Measurements from ENCODE around the gene MEN1. TPM values are rescaled to one million over a fixed set of nuclear protein-coding genes. Genes with fewer than 3 reads are reported as not detected.

MEN1 gene
- total RNA-seq, 2 experiments from 2014 or later = 16.4 to 17.7 TPM

DNA sequence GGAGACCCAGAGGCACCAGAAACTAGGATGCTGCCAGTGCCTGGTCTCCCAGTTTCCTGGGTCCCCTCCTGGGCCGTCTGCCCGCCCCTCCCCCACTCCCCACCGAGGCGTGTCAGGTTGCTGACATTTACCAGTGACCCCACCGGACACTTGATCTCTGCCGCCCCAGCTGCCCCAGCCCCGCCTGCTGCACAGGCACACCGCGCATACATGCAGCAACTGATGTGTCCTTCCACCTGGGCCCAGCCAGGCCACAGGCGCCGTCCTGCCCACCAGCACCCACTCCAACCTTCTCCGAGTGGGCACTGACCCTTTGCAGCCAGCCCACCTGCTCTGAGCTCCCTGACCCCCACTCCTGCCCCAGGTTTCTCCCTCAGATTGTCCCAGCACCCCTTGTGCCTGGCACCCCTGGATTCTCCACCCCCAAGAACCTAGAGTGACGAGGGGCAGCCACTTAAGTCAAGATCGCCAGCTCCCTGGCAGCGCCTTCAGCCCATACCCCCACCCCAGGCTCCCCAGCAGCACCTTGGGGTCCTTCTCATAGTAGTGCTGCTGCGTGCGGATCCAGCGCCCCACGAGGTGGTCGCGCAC lies 51.1 kb downstream of the MEN1 start:
- Histone ChIP-seq H3K36me3 (ENCODE audit: insufficient read depth, low read length) (peaks cover 40% of the 10 kb centered on the region), H3K4me3 (ENCODE audit: low read length) (no peak overlapping the region), H3K27ac (ENCODE audit: low read depth in 1 of 2, low read length in 2 of 2) (no peak overlapping the region), H3K4me1 (ENCODE audit: insufficient read depth, low read length) (peaks cover 79% of the 10 kb centered on the region), H3K9me3 (ENCODE audit: control insufficient read depth in 1 of 2, insufficient read depth in 1 of 2, low read length in 2 of 2) (no peaks in the 10 kb centered on the region), H3K27me3 (ENCODE audit: control insufficient read depth in 1 of 2, insufficient read depth in 2 of 2, low read length in 2 of 2) (no peaks in the 10 kb centered on the region)
- Mint-ChIP-seq H3K4me3 (peak overlapping the region; percentile 15), H3K4me1 (ENCODE audit: low read depth) (peaks cover 51% of the 10 kb centered on the region), H3K27me3 (no peaks in the 10 kb centered on the region), H3K36me3 (ENCODE audit: low read depth) (peaks cover 34% of the 10 kb centered on the region), H3K27ac (peak overlapping the region; percentile 85), H3K9me3 (no peaks in the 10 kb centered on the region)
- CTCF ChIA-PET = interaction anchor here (5.9 kb wide), 1 partner anchor 15 kb away, joined by 45 read pairs; the partner anchor contains the start of gene RASGRP2
- POLR2A ChIA-PET = interaction anchor here (1.0 to 15.0 kb wide), 4 partner anchors 13 to 25 kb away, joined by 3 to 634 read pairs (median 184); partner anchors contain the start of genes RASGRP2 and SF1
- peak in 1 of 14 experiments; percentile 39 for DNase-seq
- no peak for ATAC-seq (ENCODE audit: poor library complexity)
- TF ChIP-seq, protein P1, sequence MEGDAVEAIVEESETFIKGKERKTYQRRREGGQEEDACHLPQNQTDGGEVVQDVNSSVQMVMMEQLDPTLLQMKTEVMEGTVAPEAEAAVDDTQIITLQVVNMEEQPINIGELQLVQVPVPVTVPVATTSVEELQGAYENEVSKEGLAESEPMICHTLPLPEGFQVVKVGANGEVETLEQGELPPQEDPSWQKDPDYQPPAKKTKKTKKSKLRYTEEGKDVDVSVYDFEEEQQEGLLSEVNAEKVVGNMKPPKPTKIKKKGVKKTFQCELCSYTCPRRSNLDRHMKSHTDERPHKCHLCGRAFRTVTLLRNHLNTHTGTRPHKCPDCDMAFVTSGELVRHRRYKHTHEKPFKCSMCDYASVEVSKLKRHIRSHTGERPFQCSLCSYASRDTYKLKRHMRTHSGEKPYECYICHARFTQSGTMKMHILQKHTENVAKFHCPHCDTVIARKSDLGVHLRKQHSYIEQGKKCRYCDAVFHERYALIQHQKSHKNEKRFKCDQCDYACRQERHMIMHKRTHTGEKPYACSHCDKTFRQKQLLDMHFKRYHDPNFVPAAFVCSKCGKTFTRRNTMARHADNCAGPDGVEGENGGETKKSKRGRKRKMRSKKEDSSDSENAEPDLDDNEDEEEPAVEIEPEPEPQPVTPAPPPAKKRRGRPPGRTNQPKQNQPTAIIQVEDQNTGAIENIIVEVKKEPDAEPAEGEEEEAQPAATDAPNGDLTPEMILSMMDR (IDR thresholded peaks at IDR 0.05) = no peak
- intact Hi-C loops (cut with DNase I, micrococcal nuclease) = no loop called here

DNA sequence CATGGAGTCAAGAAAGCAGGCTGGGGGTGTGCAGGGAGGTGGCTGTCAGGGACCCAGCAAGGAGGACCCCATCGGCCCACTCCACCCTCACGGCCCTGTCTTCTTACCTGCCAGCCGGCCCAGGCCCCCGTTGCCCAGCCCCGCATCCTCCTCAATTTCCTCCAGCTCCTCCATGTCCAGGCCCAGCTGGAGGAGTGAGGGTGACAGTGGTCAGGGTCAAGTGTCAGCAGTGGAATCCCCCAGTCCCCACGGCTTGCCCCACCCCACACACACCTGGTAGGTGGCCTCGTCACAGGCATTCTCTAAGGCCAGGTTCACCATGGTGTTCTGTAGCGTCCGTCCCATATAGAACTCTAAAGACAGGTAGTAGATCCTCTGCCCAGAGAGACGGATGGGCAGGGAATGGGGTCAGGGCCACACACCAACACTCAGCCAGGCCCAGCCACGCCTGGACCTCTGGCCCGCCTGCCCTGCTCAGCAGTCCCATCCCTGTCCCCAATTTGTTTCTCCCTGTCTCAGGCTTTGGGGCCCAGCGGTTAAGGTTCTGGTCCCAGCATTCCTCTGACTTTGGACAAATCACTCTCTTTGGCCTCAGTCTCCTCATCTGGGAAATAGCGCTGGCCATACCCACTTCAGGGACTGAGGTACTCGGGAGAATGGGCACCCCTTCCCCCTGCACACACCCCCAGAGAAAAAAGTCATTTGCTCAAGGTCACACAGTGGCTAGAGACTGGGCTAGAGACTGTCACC lies 51.8 kb downstream of the MEN1 start:
- H3K4me1 ChIP-seq (ENCODE audit: insufficient read depth, low read length) = peaks cover 72% of the 10 kb centered on the region
- peaks cover 30% of the 10 kb centered on the region for H3K36me3 Mint-ChIP-seq (ENCODE audit: low read depth)
- POLR2A ChIA-PET = interaction anchor here (1.3 to 15.0 kb wide), 3 partner anchors 12 to 20 kb away, joined by 3 to 634 read pairs (median 363); partner anchors contain the start of genes RASGRP2 and SF1
- TF ChIP-seq, protein P1 (IDR thresholded peaks at IDR 0.05) = no peak
- H3K9me3 ChIP-seq (ENCODE audit: control insufficient read depth in 1 of 2, insufficient read depth in 1 of 2, low read length in 2 of 2) = no peaks in the 10 kb centered on the region
- H3K4me1 Mint-ChIP-seq (ENCODE audit: low read depth) = peaks cover 44% of the 10 kb centered on the region
- no peaks in the 10 kb centered on the region for H3K27me3 ChIP-seq (ENCODE audit: control insufficient read depth in 1 of 2, insufficient read depth in 2 of 2, low read length in 2 of 2)
- no peak overlapping the region for H3K27ac ChIP-seq (ENCODE audit: low read depth in 1 of 2, low read length in 2 of 2)
- CTCF ChIA-PET = interaction anchor here (5.9 kb wide), 1 partner anchor 15 kb away, joined by 45 read pairs; the partner anchor contains the start of gene RASGRP2
- no peaks in the 10 kb centered on the region for H3K27me3 Mint-ChIP-seq
- no peak overlapping the region for H3K4me3 ChIP-seq (ENCODE audit: low read length)
- ATAC-seq (ENCODE audit: poor library complexity) = no peak
- H3K27ac Mint-ChIP-seq = peak overlapping the region; percentile 85
- no peak overlapping the region for H3K4me3 Mint-ChIP-seq
- peaks cover 35% of the 10 kb centered on the region for H3K36me3 ChIP-seq (ENCODE audit: insufficient read depth, low read length)
- intact Hi-C loops (cut with DNase I, micrococcal nuclease) = no loop called here
- no peaks in the 10 kb centered on the region for H3K9me3 Mint-ChIP-seq
- DNase-seq = peak in 1 of 14 experiments; percentile 38

DNA sequence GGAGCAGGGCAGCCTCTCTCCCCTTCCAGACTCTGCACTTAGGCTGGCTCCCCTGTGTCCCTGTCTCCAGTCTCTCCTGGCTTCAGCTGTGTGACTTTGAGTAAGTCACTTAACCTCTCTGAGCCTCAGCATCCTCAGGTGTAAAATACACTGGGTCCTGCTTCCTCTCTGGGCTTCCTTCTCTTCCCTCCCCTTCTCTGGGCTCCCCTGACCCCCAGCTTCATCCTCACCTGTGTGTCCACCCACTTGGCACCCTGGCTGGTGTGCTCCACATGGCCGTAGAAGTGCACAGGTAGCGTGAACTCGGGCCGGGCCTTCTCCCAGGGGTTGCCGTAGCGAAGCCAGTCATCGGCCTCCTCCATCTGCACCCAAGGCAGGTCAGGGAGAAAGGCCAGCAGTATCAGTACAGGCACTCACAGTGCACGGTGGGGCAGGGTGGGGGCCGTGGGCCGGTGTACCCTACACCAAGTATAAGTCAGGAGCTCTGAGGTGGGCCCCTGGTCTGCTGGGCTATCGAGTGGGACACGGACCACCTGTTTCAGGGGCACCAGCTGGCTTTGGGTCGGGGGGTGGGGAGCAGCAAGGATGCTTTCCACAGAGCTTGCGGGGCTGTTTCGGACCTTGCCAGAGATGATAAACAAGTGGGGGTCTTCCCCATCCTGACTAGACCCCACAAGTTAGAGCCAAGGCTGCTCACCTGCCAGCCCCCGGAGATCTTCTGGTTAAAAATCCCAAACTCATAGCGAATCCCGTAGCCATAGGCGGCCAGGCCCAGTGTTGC lies 52.6 kb downstream of the MEN1 start:
- H3K4me3 ChIP-seq (ENCODE audit: low read length) = no peak overlapping the region
- peaks cover 34% of the 10 kb centered on the region for H3K36me3 ChIP-seq (ENCODE audit: insufficient read depth, low read length)
- H3K9me3 ChIP-seq (ENCODE audit: control insufficient read depth in 1 of 2, insufficient read depth in 1 of 2, low read length in 2 of 2) = no peaks in the 10 kb centered on the region
- Mint-ChIP-seq H3K27ac (no peak overlapping the region), H3K4me3 (no peak overlapping the region), H3K4me1 (ENCODE audit: low read depth) (peaks cover 41% of the 10 kb centered on the region), H3K9me3 (no peaks in the 10 kb centered on the region), H3K27me3 (no peaks in the 10 kb centered on the region), H3K36me3 (ENCODE audit: low read depth) (peaks cover 28% of the 10 kb centered on the region)
- ATAC-seq (ENCODE audit: poor library complexity) (no peak), DNase-seq (peak in 1 of 14 experiments; percentile 36)
- intact Hi-C loops (cut with DNase I, micrococcal nuclease) = no loop called here
- POLR2A ChIA-PET = interaction anchor here (1.3 to 15.0 kb wide), 2 partner anchors 11 to 21 kb away, joined by 3 to 634 read pairs; partner anchors contain the start of genes RASGRP2 and SF1
- no peaks in the 10 kb centered on the region for H3K27me3 ChIP-seq (ENCODE audit: control insufficient read depth in 1 of 2, insufficient read depth in 2 of 2, low read length in 2 of 2)
- peaks cover 66% of the 10 kb centered on the region for H3K4me1 ChIP-seq (ENCODE audit: insufficient read depth, low read length)
- H3K27ac ChIP-seq (ENCODE audit: low read depth in 1 of 2, low read length in 2 of 2) = no peak overlapping the region
- CTCF ChIA-PET = no interaction called here
- TF ChIP-seq, protein P1 (IDR thresholded peaks at IDR 0.05) = no peak

Data from CD4-positive, alpha-beta T cell (primary cell).